Measurements from ENCODE around the gene MAOB.

Gene MAOB

DNA sequence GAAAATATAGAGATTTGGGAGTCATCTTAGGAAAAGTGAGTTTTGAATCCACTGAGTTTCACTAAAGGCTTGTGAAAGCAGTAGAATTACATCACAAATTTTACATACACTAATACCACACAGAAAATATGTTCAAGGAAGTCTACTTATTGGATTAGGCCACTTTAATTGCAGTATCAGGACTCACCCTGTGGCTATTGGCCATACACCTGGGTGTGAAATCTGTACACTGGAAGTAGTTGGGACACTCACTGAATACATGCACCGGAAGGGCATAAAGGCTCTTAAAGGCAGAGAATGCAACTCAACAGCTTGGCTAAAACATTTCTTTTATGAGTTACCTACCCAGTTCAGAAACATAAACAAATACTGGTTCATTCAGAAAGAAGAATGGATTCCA is 19.8 kb downstream of the MAOB start:
- H3K9me3 ChIP-seq (ENCODE audit: control insufficient read depth in 5 of 5, low read length in 5 of 5), result no peaks in the 10 kb centered on the region
- peaks cover 0 to 2% (median under 1%) of the 10 kb centered on the region in 5 donors for H3K27me3 ChIP-seq (ENCODE audit: control insufficient read depth in 5 of 5, insufficient read depth in 4 of 5, low read length in 5 of 5)
- no peaks in the 10 kb centered on the region for H3K36me3 ChIP-seq (ENCODE audit: control insufficient read depth in 5 of 5, insufficient read depth in 5 of 5, low read length in 5 of 5)
- peaks cover 0 to 19% (median 10%) of the 10 kb centered on the region in 5 donors for H3K4me1 ChIP-seq (ENCODE audit: control insufficient read depth in 5 of 5, insufficient read depth in 5 of 5, low read length in 5 of 5)
- H3K9ac ChIP-seq (ENCODE audit: low read length in 5 of 5), result no peak overlapping the region
- no peak overlapping the region for H3K4me3 ChIP-seq (ENCODE audit: low read depth in 1 of 5, low read length in 5 of 5)
- H3K27ac ChIP-seq (ENCODE audit: low read depth, low read length), result no peak overlapping the region

DNA sequence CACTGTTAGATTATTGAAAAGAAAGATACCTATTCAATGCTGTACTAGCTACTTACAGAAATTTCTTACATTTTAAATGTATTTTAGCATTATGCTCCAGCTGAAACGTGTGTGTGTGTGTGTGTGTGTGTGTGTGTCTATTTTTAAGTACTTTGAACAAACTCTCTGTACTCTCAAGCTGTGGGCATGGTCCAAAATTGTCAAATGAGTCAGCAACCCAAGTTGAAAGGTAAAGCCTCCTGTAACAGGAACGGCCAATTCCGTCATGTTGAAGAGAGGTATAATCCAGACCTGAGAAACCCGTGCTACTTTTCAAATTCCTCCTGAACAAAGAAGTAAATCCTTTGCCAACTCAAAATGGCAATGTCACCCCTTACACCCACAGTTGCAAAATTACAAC is 20.5 kb downstream of the MAOB start:
- Histone ChIP-seq H3K9ac (ENCODE audit: low read length in 5 of 5) (no peak overlapping the region), H3K36me3 (ENCODE audit: control insufficient read depth in 5 of 5, insufficient read depth in 5 of 5, low read length in 5 of 5) (no peaks in the 10 kb centered on the region), H3K27me3 (ENCODE audit: control insufficient read depth in 5 of 5, insufficient read depth in 4 of 5, low read length in 5 of 5) (peaks cover 0 to 3% (median 2%) of the 10 kb centered on the region in 5 donors), H3K4me3 (ENCODE audit: low read depth in 1 of 5, low read length in 5 of 5) (no peak overlapping the region), H3K4me1 (ENCODE audit: control insufficient read depth in 5 of 5, insufficient read depth in 5 of 5, low read length in 5 of 5) (peaks cover 0 to 19% (median 7%) of the 10 kb centered on the region in 5 donors), H3K27ac (ENCODE audit: low read depth, low read length) (no peak overlapping the region), H3K9me3 (ENCODE audit: control insufficient read depth in 5 of 5, low read length in 5 of 5) (no peaks in the 10 kb centered on the region)

DNA sequence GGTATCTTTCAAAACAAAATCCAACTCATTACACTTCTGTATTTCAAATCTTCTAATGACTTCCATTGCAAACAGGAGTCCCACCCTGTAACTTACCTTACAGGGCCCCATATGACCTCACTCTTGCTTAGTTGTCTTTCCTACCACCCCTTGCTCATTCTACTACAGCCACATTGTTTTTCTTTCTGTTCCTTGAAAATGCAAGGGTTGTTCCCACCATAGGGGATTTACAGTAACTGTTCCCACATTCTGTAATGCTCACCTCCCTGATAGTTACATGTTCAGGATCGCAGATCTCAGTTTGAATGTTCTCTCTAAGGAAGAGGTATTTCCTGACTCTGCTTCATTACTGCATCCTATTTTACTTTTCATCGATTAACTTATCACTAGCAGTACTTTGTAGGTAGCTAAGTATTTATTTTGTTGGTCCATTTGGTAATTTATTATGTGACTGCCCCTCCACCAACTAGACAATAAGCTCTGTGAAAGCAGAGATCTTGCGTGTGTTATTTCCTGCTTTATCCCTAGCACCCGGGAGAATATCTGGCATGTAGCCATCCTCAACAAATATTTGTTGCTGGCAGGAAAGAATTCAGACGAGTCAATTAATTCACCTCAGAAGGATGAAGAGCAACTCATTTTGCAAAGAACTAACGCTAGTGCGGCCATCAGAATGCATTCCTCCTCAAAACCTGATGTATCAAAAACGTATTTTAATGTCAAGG is 21.4 kb downstream of the MAOB start:
- Histone ChIP-seq H3K27ac (ENCODE audit: low read depth, low read length) (no peak overlapping the region), H3K27me3 (ENCODE audit: control insufficient read depth in 5 of 5, insufficient read depth in 4 of 5, low read length in 5 of 5) (peaks cover 0 to 3% (median under 1%) of the 10 kb centered on the region in 5 donors), H3K9ac (ENCODE audit: low read length in 5 of 5) (no peak overlapping the region), H3K4me3 (ENCODE audit: low read depth in 1 of 5, low read length in 5 of 5) (no peak overlapping the region), H3K4me1 (ENCODE audit: control insufficient read depth in 5 of 5, insufficient read depth in 5 of 5, low read length in 5 of 5) (peaks cover 0 to 19% (median 7%) of the 10 kb centered on the region in 5 donors), H3K36me3 (ENCODE audit: control insufficient read depth in 5 of 5, insufficient read depth in 5 of 5, low read length in 5 of 5) (no peaks in the 10 kb centered on the region), H3K9me3 (ENCODE audit: control insufficient read depth in 5 of 5, low read length in 5 of 5) (no peaks in the 10 kb centered on the region)

- Histone ChIP-seq H3K36me3 (ENCODE audit: control insufficient read depth in 5 of 5, insufficient read depth in 5 of 5, low read length in 5 of 5) (no peaks in the 10 kb centered on the region), H3K27ac (ENCODE audit: low read depth, low read length) (peak overlapping the region; percentile 24), H3K9me3 (ENCODE audit: control insufficient read depth in 5 of 5, low read length in 5 of 5) (no peaks in the 10 kb centered on the region), H3K27me3 (ENCODE audit: control insufficient read depth in 5 of 5, insufficient read depth in 4 of 5, low read length in 5 of 5) (peaks cover 0 to 10% (median 3%) of the 10 kb centered on the region in 5 donors), H3K4me1 (ENCODE audit: control insufficient read depth in 5 of 5, insufficient read depth in 5 of 5, low read length in 5 of 5) (peaks cover 0 to 7% (median 6%) of the 10 kb centered on the region in 5 donors), H3K9ac (ENCODE audit: low read length in 5 of 5) (no peak overlapping the region), H3K4me3 (ENCODE audit: low read depth in 1 of 5, low read length in 5 of 5) (no peak overlapping the region)
Observed at GRCh38 chrX:43853225-43853828, 28.9 kb downstream of the MAOB start.

GRCh38 chrX:43850629-43851028 is 31.6 kb downstream of the MAOB start:
- Histone ChIP-seq H3K9ac (ENCODE audit: low read length in 5 of 5) (no peak overlapping the region), H3K9me3 (ENCODE audit: control insufficient read depth in 5 of 5, low read length in 5 of 5) (no peaks in the 10 kb centered on the region), H3K27me3 (ENCODE audit: control insufficient read depth in 5 of 5, insufficient read depth in 4 of 5, low read length in 5 of 5) (peaks cover 0 to 10% (median 0%) of the 10 kb centered on the region in 5 donors), H3K36me3 (ENCODE audit: control insufficient read depth in 5 of 5, insufficient read depth in 5 of 5, low read length in 5 of 5) (no peaks in the 10 kb centered on the region), H3K27ac (ENCODE audit: low read depth, low read length) (no peak overlapping the region), H3K4me3 (ENCODE audit: low read depth in 1 of 5, low read length in 5 of 5) (no peak overlapping the region), H3K4me1 (ENCODE audit: control insufficient read depth in 5 of 5, insufficient read depth in 5 of 5, low read length in 5 of 5) (peaks cover 0 to 7% (median 6%) of the 10 kb centered on the region in 5 donors)

- H3K9me3 ChIP-seq (ENCODE audit: control insufficient read depth in 5 of 5, low read length in 5 of 5), result no peaks in the 10 kb centered on the region
- H3K27me3 ChIP-seq (ENCODE audit: control insufficient read depth in 5 of 5, insufficient read depth in 4 of 5, low read length in 5 of 5), result peaks cover 0 to 10% (median 2%) of the 10 kb centered on the region in 5 donors
- H3K36me3 ChIP-seq (ENCODE audit: control insufficient read depth in 5 of 5, insufficient read depth in 5 of 5, low read length in 5 of 5), result no peaks in the 10 kb centered on the region
- peak overlapping the region; percentile 51 for H3K27ac ChIP-seq (ENCODE audit: low read depth, low read length)
- H3K4me1 ChIP-seq (ENCODE audit: control insufficient read depth in 5 of 5, insufficient read depth in 5 of 5, low read length in 5 of 5), result peaks cover 0 to 7% (median 6%) of the 10 kb centered on the region in 5 donors
- no peak overlapping the region for H3K4me3 ChIP-seq (ENCODE audit: low read depth in 1 of 5, low read length in 5 of 5)
- peak overlapping the region in 1 of 5 donors; percentile 40 for H3K9ac ChIP-seq (ENCODE audit: low read length in 5 of 5)
Observed at GRCh38 chrX:43849173-43849572, 33.1 kb downstream of the MAOB start.

DNA sequence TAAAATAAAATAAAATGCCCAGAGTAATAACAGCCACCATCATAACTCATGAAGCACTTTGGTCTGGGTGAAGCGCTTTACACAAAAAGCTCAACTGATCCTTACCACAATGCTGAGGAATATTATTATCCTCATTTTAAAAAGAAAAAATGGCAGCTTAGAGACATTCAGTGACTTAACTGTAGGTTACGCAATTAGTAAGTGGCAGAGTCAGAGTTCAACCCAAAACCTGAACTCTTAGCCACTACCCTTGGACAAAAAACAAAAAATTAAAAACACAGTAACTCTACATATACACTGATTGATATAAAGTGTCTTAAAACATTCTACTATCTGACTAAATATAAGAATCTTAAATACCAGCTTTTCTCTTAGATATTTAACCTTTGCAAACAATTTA is 34.9 kb downstream of the MAOB start:
- peaks cover 0 to 2% (median 0%) of the 10 kb centered on the region in 5 donors for H3K36me3 ChIP-seq (ENCODE audit: control insufficient read depth in 5 of 5, insufficient read depth in 5 of 5, low read length in 5 of 5)
- H3K27ac ChIP-seq (ENCODE audit: low read depth, low read length), result peak overlapping the region; percentile 14
- no peak overlapping the region for H3K4me3 ChIP-seq (ENCODE audit: low read depth in 1 of 5, low read length in 5 of 5)
- no peak overlapping the region for H3K9ac ChIP-seq (ENCODE audit: low read length in 5 of 5)
- no peaks in the 10 kb centered on the region for H3K9me3 ChIP-seq (ENCODE audit: control insufficient read depth in 5 of 5, low read length in 5 of 5)
- H3K27me3 ChIP-seq (ENCODE audit: control insufficient read depth in 5 of 5, insufficient read depth in 4 of 5, low read length in 5 of 5), result peaks cover 0 to 4% (median 2%) of the 10 kb centered on the region in 5 donors
- H3K4me1 ChIP-seq (ENCODE audit: control insufficient read depth in 5 of 5, insufficient read depth in 5 of 5, low read length in 5 of 5), result peaks cover 0 to 7% (median 6%) of the 10 kb centered on the region in 5 donors

DNA sequence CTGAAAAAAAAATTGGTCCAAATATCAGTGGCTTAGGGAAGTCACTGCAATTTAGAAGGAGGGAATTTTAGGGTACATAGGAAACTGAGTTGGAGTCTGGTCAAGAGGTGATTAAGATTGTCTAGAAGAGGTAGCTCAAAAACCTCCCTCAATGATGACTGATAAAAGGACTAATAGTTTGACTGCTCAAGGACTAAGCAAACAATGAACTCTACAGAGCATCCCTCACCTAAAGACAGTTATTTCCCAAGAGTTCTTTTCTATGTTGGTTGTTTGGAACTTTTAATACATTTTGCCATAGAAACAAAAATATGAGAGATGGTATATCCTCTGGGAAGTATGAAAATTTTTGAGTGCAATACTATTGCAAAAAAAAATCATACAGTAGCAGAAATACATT is 35.7 kb downstream of the MAOB start:
- Histone ChIP-seq H3K27ac (ENCODE audit: low read depth, low read length) (no peak overlapping the region), H3K36me3 (ENCODE audit: control insufficient read depth in 5 of 5, insufficient read depth in 5 of 5, low read length in 5 of 5) (peaks cover 0 to 8% (median 0%) of the 10 kb centered on the region in 5 donors), H3K27me3 (ENCODE audit: control insufficient read depth in 5 of 5, insufficient read depth in 4 of 5, low read length in 5 of 5) (peaks cover 0 to 4% (median 2%) of the 10 kb centered on the region in 5 donors), H3K9ac (ENCODE audit: low read length in 5 of 5) (no peak overlapping the region), H3K4me1 (ENCODE audit: control insufficient read depth in 5 of 5, insufficient read depth in 5 of 5, low read length in 5 of 5) (peaks cover 0 to 7% (median 6%) of the 10 kb centered on the region in 5 donors), H3K9me3 (ENCODE audit: control insufficient read depth in 5 of 5, low read length in 5 of 5) (no peaks in the 10 kb centered on the region), H3K4me3 (ENCODE audit: low read depth in 1 of 5, low read length in 5 of 5) (no peak overlapping the region)

DNA sequence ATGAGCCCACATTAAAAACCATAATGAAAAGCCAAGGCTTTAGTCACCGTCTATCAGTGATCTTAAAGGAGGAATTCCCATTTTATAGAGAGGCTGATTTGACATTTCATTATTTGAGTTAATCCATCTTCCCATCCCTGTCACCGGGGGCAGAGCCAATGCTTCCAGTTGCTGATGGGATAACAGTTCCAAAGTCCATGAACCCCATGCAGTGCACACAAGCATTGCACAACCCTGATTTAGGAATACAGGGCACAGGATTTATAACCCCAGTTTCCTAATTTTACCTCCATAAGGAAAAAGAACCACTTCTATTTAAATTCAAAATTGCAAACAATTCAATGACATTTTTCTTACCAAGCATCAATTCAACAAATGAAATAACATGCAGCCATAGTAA is 36.5 kb downstream of the MAOB start:
- Histone ChIP-seq H3K27ac (ENCODE audit: low read depth, low read length) (no peak overlapping the region), H3K9ac (ENCODE audit: low read length in 5 of 5) (no peak overlapping the region)

DNA sequence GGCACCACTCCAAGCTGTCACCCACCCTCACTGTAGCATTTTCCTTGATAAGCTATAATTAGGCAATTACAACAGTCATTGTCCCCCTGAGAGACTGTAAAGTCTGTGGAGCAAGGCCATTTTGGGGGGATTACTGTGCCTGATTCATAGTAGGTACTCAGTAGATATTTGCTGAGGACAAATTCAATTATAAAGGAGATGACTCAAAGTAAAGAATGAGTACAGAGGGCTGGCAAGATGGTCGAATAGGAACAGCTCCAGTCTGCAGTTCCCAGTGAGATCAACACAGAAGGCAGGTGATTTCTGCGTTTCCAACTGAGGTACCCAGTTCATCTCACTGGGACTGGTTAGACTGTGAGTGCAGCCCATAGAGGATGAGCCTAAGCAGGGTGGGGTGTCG is 42.0 kb downstream of the MAOB start:
- H3K36me3 ChIP-seq (ENCODE audit: control insufficient read depth in 5 of 5, insufficient read depth in 5 of 5, low read length in 5 of 5), result peaks cover 0 to 12% (median 0%) of the 10 kb centered on the region in 5 donors
- no peak overlapping the region for H3K27ac ChIP-seq (ENCODE audit: low read depth, low read length)
- no peak overlapping the region for H3K9ac ChIP-seq (ENCODE audit: low read length in 5 of 5)
- H3K4me1 ChIP-seq (ENCODE audit: control insufficient read depth in 5 of 5, insufficient read depth in 5 of 5, low read length in 5 of 5), result peaks cover 0 to 5% (median 0%) of the 10 kb centered on the region in 5 donors
- no peak overlapping the region for H3K4me3 ChIP-seq (ENCODE audit: low read depth in 1 of 5, low read length in 5 of 5)
- H3K9me3 ChIP-seq (ENCODE audit: control insufficient read depth in 5 of 5, low read length in 5 of 5), result no peaks in the 10 kb centered on the region
- H3K27me3 ChIP-seq (ENCODE audit: control insufficient read depth in 5 of 5, insufficient read depth in 4 of 5, low read length in 5 of 5), result peaks cover 0 to 14% (median 4%) of the 10 kb centered on the region in 5 donors

More for the DNA sequence above, 36.5 kb downstream of the MAOB start:
- H3K4me1 ChIP-seq (ENCODE audit: control insufficient read depth in 5 of 5, insufficient read depth in 5 of 5, low read length in 5 of 5), result peaks cover 0 to 7% (median 6%) of the 10 kb centered on the region in 5 donors
- H3K36me3 ChIP-seq (ENCODE audit: control insufficient read depth in 5 of 5, insufficient read depth in 5 of 5, low read length in 5 of 5), result peaks cover 0 to 12% (median 0%) of the 10 kb centered on the region in 5 donors
- no peaks in the 10 kb centered on the region for H3K9me3 ChIP-seq (ENCODE audit: control insufficient read depth in 5 of 5, low read length in 5 of 5)
- no peak overlapping the region for H3K4me3 ChIP-seq (ENCODE audit: low read depth in 1 of 5, low read length in 5 of 5)
- H3K27me3 ChIP-seq (ENCODE audit: control insufficient read depth in 5 of 5, insufficient read depth in 4 of 5, low read length in 5 of 5), result peaks cover 0 to 4% (median 2%) of the 10 kb centered on the region in 5 donors

All from subcutaneous abdominal adipose tissue (tissue), 5 donors.